GM19025 (cell line): ENCODE data around the gene CDK19.

Experiments used
- ATAC-seq: cut with Tn5 transposase; IDR thresholded peaks from one replicate; pipeline ENCODE4 v1.9.1; 2021; ENCODE audit warnings: mild to moderate bottlenecking, low read depth, moderate library complexity; ENCODE audit not compliant: unreplicated experiment

CDK19 gene

DNA sequence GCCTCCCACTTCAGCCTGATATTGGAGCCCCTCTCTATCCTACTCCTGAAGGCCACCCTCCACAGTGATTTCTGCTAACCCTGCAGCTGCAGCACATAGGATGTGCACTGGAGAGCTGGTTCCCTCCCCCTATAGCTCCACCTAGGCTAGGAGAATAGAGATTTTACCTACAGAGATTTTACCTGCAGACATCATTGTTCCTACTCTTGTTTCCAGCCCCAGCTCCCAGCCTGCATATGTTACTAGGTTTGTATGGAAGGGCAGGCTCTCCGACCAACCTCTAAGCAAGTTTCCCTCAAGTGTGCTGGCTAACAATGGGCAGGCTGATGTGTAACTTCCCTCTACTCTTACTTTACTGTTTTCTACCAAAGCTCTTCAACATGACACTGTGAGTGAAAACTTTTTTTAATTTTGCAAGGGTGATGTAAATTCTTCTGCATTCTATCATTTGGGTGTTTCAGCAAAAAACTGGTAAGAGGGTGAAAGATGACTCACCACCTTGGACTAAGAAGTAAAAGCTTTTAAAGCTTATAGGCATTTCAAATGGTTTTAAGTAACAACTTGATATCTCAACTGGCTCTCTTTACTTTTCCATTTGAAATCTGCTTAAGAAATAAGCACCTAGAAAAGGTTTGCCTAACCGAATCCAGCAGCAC, 106.8 kb downstream of the CDK19 start:
- no peak for ATAC-seq

DNA sequence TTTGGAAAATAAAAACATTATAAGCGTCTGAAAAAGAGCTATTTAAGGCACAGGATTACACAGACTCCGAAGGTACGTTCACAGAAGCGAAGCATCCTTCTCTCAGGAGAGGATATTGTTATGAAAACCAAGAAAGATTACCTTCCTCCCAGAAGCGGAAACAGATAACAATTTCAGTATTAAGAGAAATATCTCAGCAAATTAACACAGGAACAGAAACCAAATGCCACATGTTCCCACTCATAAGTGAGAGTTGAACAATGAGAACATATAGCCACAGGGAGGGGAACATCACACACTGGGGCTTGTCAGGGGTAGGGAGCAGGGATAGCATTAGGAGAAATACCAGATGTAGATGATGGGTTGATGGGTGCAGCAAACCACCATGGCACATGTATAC, 109.7 kb downstream of the CDK19 start:
- no peak for ATAC-seq

DNA sequence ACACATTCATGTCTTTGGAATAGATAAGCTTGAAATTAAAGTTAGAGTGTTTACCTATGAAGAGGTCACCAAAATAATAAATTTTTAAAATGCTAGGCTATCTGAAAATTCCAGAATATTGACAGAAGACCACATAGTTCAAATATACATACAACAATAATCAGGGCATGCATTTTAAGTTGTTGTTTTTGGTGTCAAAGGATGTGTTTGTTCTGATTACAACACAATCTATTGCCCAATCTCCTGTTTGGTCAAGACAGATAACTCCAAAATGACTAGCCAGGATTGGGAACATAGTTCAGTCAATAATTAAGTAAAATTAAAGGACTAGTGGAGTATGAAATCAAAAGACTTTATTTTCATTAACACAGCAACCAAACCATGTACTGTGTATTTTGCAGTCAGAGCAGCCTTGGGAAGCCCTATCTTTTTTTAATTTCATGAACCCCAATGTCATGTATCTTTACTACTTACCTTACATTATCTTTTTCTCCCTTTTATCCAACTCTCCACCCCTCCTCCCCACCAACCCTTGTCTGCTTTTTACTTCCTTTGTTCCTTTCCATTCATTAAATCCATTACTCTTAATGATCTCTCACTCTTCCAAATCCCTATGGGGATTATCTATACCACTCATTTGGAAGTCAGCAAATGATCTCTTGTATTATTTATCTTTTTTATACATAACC, 111.2 kb downstream of the CDK19 start:
- no peak for ATAC-seq

DNA sequence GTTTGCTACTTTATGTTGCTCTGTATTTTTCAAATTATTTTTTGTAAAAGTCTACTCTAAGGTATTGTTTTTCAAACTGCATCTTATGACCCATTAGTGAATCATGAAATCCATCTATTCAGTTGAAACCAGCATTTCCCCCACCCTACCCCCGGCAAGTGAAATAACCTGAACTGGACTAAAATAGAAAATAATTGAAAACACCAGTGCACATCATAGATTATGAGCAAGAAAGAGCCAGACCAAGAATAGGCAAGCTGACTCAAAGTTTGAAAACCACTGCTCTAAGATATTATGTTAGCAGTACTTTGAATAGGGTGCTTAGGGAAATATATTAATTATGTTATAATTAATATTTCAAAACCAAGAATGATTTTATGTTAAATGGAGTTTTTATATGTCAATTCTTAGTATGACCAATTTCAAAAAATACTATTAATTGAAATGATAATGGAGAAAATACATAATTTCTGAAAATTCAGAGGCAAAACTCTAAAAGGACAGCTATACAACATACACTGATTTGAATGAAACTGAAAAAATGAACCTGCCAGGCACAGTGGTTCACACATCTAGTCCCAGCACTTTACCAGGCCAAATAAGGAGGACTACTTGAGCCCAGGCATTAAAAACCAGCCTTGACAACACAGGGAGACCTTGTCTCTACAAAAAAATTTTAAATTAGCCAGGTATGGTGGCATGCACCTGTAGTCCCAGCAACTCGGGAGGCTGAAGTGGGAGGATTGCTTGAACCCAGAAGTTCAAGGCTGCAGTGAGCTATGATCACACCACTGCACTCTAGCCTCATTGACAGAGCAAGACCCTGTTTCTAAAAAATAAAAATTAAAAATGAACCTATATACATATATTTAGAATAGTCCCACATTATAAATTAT, 112.0 kb downstream of the CDK19 start:
- ATAC-seq, result no peak

DNA sequence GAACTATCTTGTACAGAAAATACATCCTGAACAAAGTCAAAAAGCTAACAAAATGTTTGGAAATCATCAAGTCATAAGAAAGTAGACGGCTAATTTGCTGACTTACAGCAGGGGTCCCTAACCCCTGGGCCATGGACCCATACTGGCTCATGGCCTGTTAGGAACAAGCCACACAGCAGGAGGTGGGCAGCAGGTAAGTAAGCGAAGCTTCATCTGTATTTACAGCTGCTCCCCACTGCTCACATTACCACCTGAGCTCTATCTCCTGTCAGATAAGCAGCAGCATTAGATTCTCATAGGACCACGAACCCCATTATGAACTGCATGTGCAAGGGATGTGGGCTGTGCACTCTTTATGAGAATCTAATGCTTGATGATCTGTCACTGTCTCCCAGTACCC, 115.5 kb downstream of the CDK19 start:
- ATAC-seq, result no peak

DNA sequence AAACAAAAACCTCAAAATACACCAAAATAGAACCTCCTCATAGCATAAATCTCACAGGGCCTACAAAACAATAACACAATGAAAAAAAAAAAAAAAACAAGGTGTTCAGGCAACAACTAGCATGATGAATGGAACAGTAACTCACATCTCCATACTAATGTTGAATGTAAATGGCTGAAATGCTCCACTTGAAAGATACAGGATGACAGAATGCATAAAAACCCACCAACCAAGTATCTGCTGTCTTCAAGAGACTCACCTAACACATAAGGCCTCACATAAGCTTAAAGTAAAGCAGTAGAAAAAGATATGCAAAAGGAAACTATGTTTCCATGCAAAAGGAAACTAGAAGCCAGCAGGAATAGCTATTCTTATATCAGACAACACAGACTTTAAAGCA, 121.3 kb downstream of the CDK19 start:
- no peak for ATAC-seq

DNA sequence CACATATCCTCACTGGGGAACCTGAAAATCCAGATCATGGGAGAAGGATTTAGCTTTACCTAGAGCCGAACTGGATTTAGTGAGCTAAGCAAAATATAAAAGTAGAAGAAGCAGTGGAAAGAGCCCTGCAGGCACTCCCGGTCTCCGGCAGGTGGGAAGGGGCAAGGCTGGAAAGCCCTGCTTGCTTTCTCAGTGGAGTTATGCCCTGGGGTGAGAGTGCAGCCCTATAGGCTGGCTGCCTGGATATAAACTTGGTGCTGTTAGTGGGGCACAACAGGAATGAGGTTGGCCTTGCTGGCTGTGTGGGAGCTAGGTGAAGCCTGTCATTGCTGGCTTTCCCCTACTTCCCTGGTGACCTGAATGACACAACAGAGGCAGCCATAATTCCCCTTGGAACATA, 122.0 kb downstream of the CDK19 start:
- ATAC-seq, result no peak

DNA sequence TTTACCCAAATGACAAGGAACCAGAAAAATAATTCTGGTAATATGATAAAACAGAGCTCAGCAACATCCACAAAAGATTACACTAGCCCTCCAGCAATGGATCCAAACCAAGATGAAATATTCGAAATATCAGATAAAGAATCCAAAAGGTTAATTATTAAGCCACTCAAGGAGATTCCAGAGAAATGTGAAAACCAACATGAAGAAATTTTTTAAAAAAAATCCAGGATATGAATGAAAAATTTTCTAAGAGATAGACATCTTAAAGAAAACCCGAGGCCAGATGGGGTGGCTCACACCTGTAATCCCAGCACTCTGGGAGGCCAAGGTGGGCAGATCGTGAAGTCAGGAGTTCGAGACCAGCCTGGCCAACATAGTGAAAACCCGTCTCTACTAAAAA, 124.4 kb downstream of the CDK19 start:
- ATAC-seq, result no peak

DNA sequence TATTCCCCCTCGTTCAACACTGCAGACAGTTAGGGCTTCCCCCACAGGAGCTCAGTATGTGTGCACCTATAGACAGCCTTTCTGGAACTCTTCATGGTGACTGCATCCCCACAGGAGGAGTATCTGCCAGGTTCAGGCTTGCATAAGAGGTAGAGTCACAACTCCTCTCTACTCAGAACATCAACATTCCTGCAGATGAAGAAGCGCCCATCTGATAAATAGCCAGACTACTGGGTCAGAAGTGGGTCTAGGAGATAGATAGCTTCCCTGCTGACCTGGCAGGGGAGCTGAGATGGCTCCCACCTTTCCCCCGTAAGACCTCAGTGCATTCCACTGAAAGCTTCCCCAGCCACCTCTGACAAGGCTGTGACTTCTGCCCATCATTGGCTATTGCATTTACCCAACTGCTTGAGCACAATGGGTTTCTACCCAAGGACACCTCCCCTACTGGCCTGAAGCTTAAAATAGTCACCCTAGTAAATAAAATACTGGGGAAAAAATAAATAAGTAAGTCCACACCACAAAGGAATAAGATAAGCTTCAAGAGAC, 125.1 kb downstream of the CDK19 start:
- no peak for ATAC-seq

DNA sequence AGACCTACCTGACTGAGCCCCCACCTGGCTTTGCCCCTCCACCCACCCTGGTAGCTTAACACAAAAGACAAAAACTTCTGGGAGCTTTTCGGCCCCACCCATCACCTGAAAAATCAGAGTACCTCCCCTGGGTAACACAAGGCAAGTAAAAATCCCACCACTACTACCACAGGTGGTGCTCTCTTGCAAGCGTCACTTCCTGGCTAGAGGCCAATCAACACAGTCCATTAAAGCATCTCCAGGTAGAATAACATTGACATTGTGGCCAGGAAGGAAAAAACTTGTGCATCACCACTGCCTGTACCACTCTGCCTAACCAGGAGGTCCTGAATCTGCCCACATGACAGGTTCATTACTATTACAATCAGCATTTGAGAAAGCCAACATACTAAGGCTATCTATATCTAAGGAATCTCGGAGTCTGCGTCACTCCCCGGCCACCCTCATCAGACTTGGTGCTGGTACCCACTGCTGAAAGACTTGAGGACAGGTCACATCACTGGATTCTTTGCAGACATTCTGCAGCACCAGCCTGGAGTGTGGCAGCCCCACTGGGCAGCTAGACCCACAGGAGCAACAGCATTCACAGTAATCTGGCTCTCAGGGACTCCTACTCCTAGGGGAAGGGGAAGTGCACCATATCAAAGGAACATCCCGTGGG, 125.9 kb downstream of the CDK19 start:
- ATAC-seq, result no peak

DNA sequence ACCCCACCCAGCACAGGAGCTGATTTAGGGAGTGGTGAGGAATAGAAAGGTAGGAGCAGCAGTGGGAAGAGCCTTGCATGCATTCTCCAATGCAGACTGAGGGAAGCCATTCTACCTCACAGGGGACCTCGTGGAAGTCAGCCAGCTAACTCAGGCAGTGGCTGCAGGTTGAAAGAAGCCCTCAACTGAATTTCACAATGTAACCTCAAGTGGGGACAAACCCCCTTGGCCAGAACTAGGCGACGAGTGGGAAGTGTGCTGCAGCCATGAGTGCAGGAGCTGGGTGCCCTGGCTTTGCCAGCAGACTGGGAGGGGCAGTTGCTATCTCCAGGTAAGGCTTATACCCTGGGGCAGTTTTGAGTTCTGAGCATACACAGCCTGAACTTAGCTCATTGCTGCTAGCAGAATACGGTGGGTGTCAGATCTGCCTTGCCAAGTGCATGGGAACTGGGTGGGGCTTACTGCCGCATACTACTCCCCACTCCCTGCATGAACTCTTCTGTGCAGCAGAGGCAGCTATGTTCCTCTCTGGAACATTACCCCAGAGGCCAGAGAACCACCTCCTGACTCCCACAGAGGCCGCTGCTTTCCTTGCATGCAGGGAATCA, 126.5 kb downstream of the CDK19 start:
- ATAC-seq, result no peak

DNA sequence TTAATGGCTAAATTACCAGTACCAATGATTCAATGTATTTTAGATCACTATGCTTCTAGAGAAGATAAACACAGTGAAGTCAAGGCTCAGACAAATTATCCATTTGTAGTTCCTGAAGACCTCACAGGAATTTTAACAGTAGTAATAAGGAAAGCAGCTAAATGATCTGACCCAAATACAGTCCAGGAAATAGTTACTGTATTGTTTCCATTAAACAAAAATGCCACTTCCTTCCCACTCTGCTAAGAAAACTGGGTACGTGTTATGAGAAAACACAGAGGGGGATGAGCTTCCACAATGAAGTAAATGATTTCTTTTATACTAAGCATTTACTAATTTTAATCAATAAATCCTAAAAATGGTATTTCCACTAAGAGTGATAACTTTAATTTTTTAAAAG, 127.9 kb downstream of the CDK19 start:
- ATAC-seq, result no peak

DNA sequence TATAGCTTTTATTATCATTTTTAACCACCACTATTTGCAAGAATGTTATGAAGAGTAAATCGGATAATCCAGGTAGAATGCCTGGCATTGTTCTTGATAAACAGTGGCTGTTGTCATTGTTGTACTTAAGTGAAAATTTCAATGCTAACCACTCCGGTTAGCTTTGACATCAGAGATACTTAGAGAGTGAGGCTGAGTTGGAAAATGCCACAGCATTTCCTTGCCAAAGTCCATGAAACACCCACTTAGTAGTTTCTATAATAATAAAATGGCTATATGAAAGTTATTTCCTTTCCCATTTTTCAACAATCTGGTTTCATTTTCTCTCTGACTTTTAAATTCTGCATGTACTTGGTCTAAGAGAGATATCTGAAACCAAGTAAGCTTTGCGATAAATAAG, 132.0 kb downstream of the CDK19 start:
- no peak for ATAC-seq

DNA sequence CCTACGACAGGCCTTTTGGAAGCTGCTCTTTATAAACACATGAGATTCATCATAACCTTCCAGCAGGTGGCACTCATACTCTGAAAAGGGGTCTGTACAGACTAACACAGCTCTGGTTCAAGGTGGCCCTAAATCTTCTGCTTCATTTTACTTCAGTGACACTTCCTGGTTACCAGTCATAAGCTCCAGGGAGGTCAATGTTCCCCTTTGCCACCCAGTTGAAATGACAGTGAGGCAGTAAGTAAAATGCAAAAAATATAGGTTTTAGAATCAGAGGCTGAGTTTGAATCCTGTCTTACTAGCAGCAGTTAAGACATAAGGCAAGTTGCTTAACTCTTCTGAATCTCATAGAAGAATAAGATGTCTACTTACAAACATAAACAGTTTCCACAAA, 132.8 kb downstream of the CDK19 start:
- ATAC-seq, result peak; percentile 90

DNA sequence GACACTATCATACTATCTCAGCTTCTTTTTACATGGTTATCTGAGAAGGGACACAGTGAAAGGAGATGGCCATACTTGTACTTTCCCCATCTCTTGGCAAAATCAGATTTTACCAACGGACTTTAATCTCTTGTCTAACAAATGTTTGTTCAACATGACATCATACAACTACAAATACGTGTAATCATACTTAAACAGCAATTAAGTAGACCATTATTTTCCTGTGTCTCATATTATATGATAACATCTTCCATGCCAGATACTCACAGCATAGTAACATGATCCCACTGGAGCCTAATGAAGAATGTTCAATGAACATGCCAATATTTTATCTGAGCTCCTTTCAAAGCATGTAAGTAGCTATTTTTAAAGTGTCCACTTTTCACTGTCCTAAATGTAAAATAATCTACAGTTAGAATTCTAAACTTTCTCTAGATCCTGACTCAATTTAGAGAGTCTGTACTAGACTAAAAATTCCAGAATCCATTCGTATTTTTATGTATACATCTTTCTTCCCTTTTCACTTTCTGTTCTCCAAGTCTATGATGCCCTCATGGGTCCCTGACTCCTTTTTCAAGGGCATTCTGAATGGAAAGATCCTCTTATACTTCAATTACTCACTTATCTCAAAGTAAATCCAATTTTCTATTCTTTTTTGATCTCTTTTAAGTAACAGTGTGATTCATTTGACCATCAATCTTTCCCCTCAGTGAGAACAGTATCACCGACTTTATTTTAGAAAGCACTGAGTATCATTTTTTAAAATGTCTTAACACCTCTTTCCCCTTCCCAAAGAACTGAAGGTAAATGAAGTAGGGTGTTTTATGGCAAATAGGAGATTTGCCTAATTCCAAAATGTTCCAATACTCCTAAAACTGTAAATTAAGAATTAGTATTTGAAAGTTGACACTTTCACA, 133.5 kb downstream of the CDK19 start:
- no peak for ATAC-seq

DNA sequence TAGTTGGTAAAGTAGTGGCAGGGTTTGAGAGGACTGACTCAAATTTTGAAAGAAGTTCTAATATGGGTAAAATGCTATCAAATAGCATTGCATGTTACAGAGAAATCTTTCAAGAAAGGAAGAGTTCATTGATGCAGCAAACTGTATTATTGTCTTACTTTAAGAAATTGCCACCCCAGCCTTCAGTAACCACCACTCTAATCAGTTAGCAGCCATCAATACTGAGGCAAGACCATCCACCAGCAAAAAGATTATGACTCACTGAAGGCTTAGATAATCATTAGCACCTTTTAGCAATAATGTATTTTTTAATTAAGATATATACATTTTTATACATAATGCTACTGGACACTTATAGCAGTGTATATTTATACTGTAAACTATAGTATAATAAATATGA, 138.9 kb downstream of the CDK19 start:
- no peak for ATAC-seq

DNA sequence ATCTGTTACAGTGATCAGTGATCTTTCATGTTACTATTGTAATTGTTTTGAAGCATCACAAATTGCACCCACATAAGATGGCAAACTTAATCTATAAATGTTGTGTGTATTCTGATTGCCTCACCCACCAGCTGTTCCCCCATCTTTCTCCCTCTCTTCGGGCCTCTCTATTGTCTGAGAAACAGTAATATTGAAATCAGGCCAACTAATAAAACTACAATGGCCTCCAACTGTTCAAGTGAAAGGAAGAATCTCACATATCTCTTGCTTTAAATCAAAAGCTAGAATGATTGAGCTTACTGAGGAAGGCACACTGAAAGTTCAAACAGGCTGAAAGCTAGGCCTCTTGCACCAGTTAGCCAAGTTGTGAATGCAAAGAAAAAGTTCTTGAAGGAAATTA, 141.2 kb downstream of the CDK19 start:
- no peak for ATAC-seq

DNA sequence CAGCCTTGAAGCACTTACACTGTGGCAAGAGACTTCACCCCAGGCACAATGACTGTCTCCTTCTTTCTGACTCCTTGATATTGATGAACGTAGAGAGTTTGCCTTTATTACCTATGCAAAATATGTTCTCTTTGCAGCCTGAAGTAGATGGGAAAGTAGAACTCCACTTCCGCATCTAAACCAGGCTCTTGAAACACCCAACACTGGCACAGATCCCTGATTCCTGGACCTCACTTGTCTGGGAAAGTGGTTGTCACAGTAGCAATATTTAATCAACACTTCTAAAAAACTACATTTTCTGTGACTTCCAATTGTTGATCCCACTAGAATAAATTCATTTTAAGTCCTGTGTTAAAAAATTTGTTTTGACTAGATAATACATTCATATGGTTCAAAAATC, 143.1 kb downstream of the CDK19 start:
- no peak for ATAC-seq

DNA sequence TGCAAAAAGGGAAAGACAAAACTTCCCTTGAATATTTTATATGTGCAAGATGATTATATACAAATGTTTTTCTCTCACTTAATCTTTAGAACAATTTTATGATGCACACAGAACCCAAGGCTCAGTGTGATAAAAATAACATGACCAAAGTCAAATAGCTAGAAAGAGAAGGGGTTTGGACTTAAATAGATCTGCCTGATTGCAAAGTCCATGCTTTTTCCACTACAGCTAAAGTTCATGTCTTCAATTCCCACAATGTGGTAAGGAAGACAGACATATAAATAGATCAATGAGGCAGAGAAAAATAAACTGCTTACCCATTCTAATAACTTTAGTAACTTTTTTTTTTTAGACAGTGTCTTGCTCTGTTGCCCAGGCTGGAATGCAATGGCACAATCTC, 143.8 kb downstream of the CDK19 start:
- ATAC-seq, result no peak
